IMR-90 (cell line): ENCODE results near the gene PSKH1. TPM values are rescaled to one million over a fixed set of nuclear protein-coding genes. Genes with fewer than 3 reads are reported as not detected.

Experiments
- ATAC-seq: fragments of 200-7000 bp; cut with Tn5 transposase; 2 replicates; pipeline ENCODE4 v1.9.1; 2020; ENCODE audit warnings: low read depth, mild to moderate bottlenecking, moderate library complexity
- BruUV-seq: library from RNA; stranded (reverse); fragments of 400-500 nt; replicated peaks from 2 replicates; lab custom pipeline; 2021; lab: Mats Ljungman, UMichigan
- CTCF ChIA-PET: fragments of 300-600 bp; formaldehyde crosslinking; extraction: SDS; loops from one replicate; lab custom pipeline; 2021; ENCODE audit warnings: antibody characterized with exemption; lab: Yijun Ruan, JAX
- POLR2A ChIA-PET: fragments of 300-600 bp; sonication (Branson Sonifier 250); formaldehyde crosslinking; loops from one replicate; lab custom pipeline; 2022; ENCODE audit warnings: antibody characterized with exemption; ENCODE audit not compliant: unreplicated experiment; lab: Charles Lee
- DNase-seq: peaks from one replicate; pipeline ENCODE4 v3.0.0; 2013
- H2AFZ ChIP-seq: replicated peaks from 2 replicates; pipeline ENCODE3; 2013; ENCODE audit warnings: low read length, mild to moderate bottlenecking; ENCODE audit not compliant: poor library complexity
- H2AK5ac ChIP-seq: 2 replicates; pipeline ENCODE4 v1.6.1; 2013; ENCODE audit warnings: low read depth, low read length, inconsistent platforms
- H2AK9ac ChIP-seq: replicated peaks from 2 replicates; pipeline ENCODE3; 2013; ENCODE audit warnings: mild to moderate bottlenecking, low read depth, low read length, moderate library complexity; ENCODE audit not compliant: poor library complexity
- H2BK120ac ChIP-seq: 2 replicates; pipeline ENCODE4 v1.6.1; 2013; ENCODE audit warnings: low read depth, low read length, inconsistent platforms
- H2BK15ac ChIP-seq: 3 replicates; pipeline ENCODE4 v1.6.1; 2013; ENCODE audit warnings: low read depth, low read length, inconsistent platforms
- H2BK20ac ChIP-seq: 2 replicates; pipeline ENCODE4 v1.6.1; 2013; ENCODE audit warnings: low read depth, mild to moderate bottlenecking, inconsistent platforms, low read length, moderate library complexity
- H2BK5ac ChIP-seq: 2 replicates; pipeline ENCODE4 v1.6.1; 2013; ENCODE audit warnings: mild to moderate bottlenecking, low read depth, low read length, inconsistent platforms; ENCODE audit not compliant: poor library complexity, severe bottlenecking
- H3K14ac ChIP-seq: replicated peaks from 2 replicates; pipeline ENCODE4 v1.6.1; 2013; ENCODE audit warnings: low read depth, low read length, inconsistent platforms
- H3K18ac ChIP-seq: 2 replicates; pipeline ENCODE4 v1.6.1; 2013; ENCODE audit warnings: low read depth, low read length, control low read depth
- H3K23ac ChIP-seq: 2 replicates; pipeline ENCODE4 v1.6.1; 2013; ENCODE audit warnings: low read depth, low read length, inconsistent platforms
- H3K27ac ChIP-seq: 2 replicates; pipeline ENCODE4 v1.5.1; 2013; ENCODE audit warnings: mild to moderate bottlenecking, control low read depth, low read length; ENCODE audit not compliant: insufficient read depth
- H3K27me3 ChIP-seq: 2 replicates; pipeline ENCODE4 v1.6.1; 2013; ENCODE audit warnings: low read length; ENCODE audit not compliant: control insufficient read depth, insufficient read depth
- H3K36me3 ChIP-seq: 2 replicates; pipeline ENCODE4 v1.6.1; 2013; ENCODE audit warnings: low read length, mixed read lengths; ENCODE audit not compliant: control insufficient read depth, insufficient read depth
- H3K4ac ChIP-seq: 2 replicates; pipeline ENCODE4 v1.6.1; 2013; ENCODE audit warnings: low read depth, low read length, inconsistent platforms
- H3K4me1 ChIP-seq: 2 replicates; pipeline ENCODE4 v1.6.1; 2013; ENCODE audit warnings: low read length, mixed read lengths; ENCODE audit not compliant: control insufficient read depth, insufficient read depth
- H3K4me2 ChIP-seq: 2 replicates; pipeline ENCODE4 v1.6.1; 2013; ENCODE audit warnings: low read depth, mild to moderate bottlenecking, control low read depth, low read length, moderate library complexity
- H3K4me3 ChIP-seq: 2 replicates; pipeline ENCODE4 v1.5.1; 2013; ENCODE audit warnings: low read depth, mild to moderate bottlenecking, control low read depth, low read length, moderate library complexity; ENCODE audit not compliant: insufficient read depth
- H3K56ac ChIP-seq: 2 replicates; pipeline ENCODE4 v1.6.1; 2013; ENCODE audit warnings: low read length, inconsistent platforms; ENCODE audit not compliant: insufficient read depth; ENCODE audit errors: extremely low read depth
- H3K79me1 ChIP-seq, 2 experiments: 2 replicates each; pipeline ENCODE4 v1.6.1; 2013; ENCODE audit warnings: low read length in 2 of 2, inconsistent platforms in 1 of 2, low read depth in 1 of 2
- H3K9ac ChIP-seq: 2 replicates; pipeline ENCODE4 v1.6.1; 2013; ENCODE audit warnings: low read depth, low read length, control low read depth
- H3K9me1 ChIP-seq: 2 replicates; pipeline ENCODE4 v1.6.1; 2013; ENCODE audit warnings: low read length, inconsistent platforms; ENCODE audit not compliant: insufficient read depth
- H3K9me3 ChIP-seq: 2 replicates; pipeline ENCODE4 v1.6.1; 2013; ENCODE audit warnings: low read length; ENCODE audit not compliant: control insufficient read depth, insufficient read depth
- H4K20me1 ChIP-seq: 2 replicates; pipeline ENCODE4 v1.6.1; 2013; ENCODE audit warnings: low read length, inconsistent platforms; ENCODE audit not compliant: insufficient read depth
- H4K5ac ChIP-seq: 2 replicates; pipeline ENCODE4 v1.6.1; 2013; ENCODE audit warnings: mild to moderate bottlenecking, low read depth, low read length, control low read depth
- H4K8ac ChIP-seq, 2 experiments: 2 replicates each; pipeline ENCODE4 v1.6.1; 2013; ENCODE audit warnings: low read depth in 2 of 2, low read length in 2 of 2, control low read depth in 1 of 2, inconsistent platforms in 1 of 2
- H4K91ac ChIP-seq: 2 replicates; pipeline ENCODE4 v1.6.1; 2013; ENCODE audit warnings: low read depth, low read length, inconsistent platforms; ENCODE audit not compliant: insufficient read depth
- BHLHE40 ChIP-seq: fragments of 150-350 bp; IDR thresholded peaks from 2 replicates; pipeline ENCODE4 v1.6.1; 2016; ENCODE audit warnings: mild to moderate bottlenecking, low read depth, low read length
- CHD1 ChIP-seq: IDR thresholded peaks from 2 replicates; pipeline ENCODE4 v1.6.1; 2012; ENCODE audit warnings: low read depth, low read length, improper control_type of control experiment
- CTCF ChIP-seq: conservative IDR thresholded peaks from 2 replicates; pipeline ENCODE4 v1.5.1; 2012; ENCODE audit warnings: mild to moderate bottlenecking, low read depth, low read length, improper control_type of control experiment
- ELK1 ChIP-seq: fragments of 150-350 bp; IDR thresholded peaks from 2 replicates; pipeline ENCODE4 v1.6.1; 2016; ENCODE audit warnings: low read depth, mild to moderate bottlenecking, low read length, moderate library complexity, borderline replicate concordance
- FOS ChIP-seq: fragments of 150-350 bp; IDR thresholded peaks from 2 replicates; pipeline ENCODE4 v1.6.1; 2016; ENCODE audit warnings: low read depth, low read length
- MAFK ChIP-seq: IDR thresholded peaks from 2 replicates; pipeline ENCODE4 v1.6.1; 2012; ENCODE audit warnings: low read depth, low read length, improper control_type of control experiment
- MAZ ChIP-seq: IDR thresholded peaks from 2 replicates; pipeline ENCODE4 v1.6.1; 2012; ENCODE audit warnings: low read depth, mild to moderate bottlenecking, low read length, improper control_type of control experiment, moderate library complexity, borderline replicate concordance
- NFE2L2 ChIP-seq: fragments of 150-350 bp; IDR thresholded peaks from 2 replicates; pipeline ENCODE4 v1.6.1; 2016; ENCODE audit warnings: low read depth, mild to moderate bottlenecking, low read length
- POLR2A ChIP-seq: IDR thresholded peaks from 2 replicates; pipeline ENCODE4 v1.6.1; 2012; ENCODE audit warnings: mild to moderate bottlenecking, low read depth, low read length
- RCOR1 ChIP-seq: IDR thresholded peaks from 2 replicates; pipeline ENCODE4 v1.6.1; 2012; ENCODE audit warnings: mild to moderate bottlenecking, low read length, improper control_type of control experiment; ENCODE audit not compliant: insufficient replicate concordance
- RFX5 ChIP-seq: IDR thresholded peaks from 2 replicates; pipeline ENCODE4 v1.8.0; 2012; ENCODE audit warnings: low read depth, mild to moderate bottlenecking, low read length, moderate library complexity
- SMC3 ChIP-seq: fragments of 150-350 bp; IDR thresholded peaks from 2 replicates; pipeline ENCODE4 v1.6.1; 2016; ENCODE audit warnings: low read depth, mild to moderate bottlenecking, antibody characterized with exemption, low read length, moderate library complexity
- USF2 ChIP-seq: fragments of 150-350 bp; IDR thresholded peaks from 2 replicates; pipeline ENCODE4 v1.6.1; 2017; ENCODE audit warnings: mild to moderate bottlenecking, antibody characterized with exemption, low read length, low read depth
- WGBS, 2 experiments: methylation state at CpG; one replicate each; pipeline versions ENCODE4 v1.1.5 to v1.1.7; 2013; ENCODE audit warnings: missing lambda C conversion rate in 2 of 2; ENCODE audit not compliant: insufficient read length in 1 of 2; ENCODE audit errors: extremely low coverage in 2 of 2; 5-methylcytosine and 5-hydroxymethylcytosine counted together
- dilution Hi-C: fragments of 300-500 bp; cut with HindIII; formaldehyde crosslinking; loops from one replicate; pipeline ENCODE4 v1.14.3; 2018; ENCODE audit warnings: low sequenced_read_pairs; ENCODE audit not compliant: unreplicated experiment
- in situ Hi-C: fragments of 300-500 bp; cut with MboI; formaldehyde crosslinking; loops from 3 replicates; pipeline ENCODE4 v1.14.3; 2019; ENCODE audit warnings: low sequenced_read_pairs, inconsistent platforms, mixed read lengths
- intact Hi-C: fragments of 100-400 bp; cut with micrococcal nuclease; formaldehyde crosslinking; loops from 2 replicates; pipeline ENCODE4 v1.10.0; 2022
- polyA plus RNA-seq, 3 experiments: library from polyadenylated mRNA; depleted of rRNA; stranded (reverse); fragments of >200 nt; gene quantifications; 2 replicates each; pipeline ENCODE4 v1.2.3, GENCODE V29; 2012; ENCODE audit warnings: low replicate concordance in 1 of 3
- total RNA-seq: library from RNA; depleted of rRNA; stranded (reverse); fragments of >200 nt; gene quantifications from 2 replicates; pipeline ENCODE4 v1.2.3, GENCODE V29; 2012

Gene PSKH1
- total and polyA plus RNA-seq, 2 of the 4 experiments (the other 2 are of a cell fraction) = 11.5 to 26.7 TPM

- Histone ChIP-seq H3K4ac (peak overlapping the region; percentile 58; the same call in 1 of the 2 replicates), H3K4me2 (no peak overlapping the region), H3K9me1 (peaks cover 57% of the 10 kb centered on the region), H2AK5ac (peak overlapping the region; percentile 68), H2BK15ac (no peak overlapping the region), H3K27ac (no peak overlapping the region), H3K79me1 (peaks cover 55 to 73% of the 10 kb centered on the region in 2 experiments), H3K23ac (peak overlapping the region; percentile 84), H3K14ac (peak overlapping the region; percentile 37), H3K4me1 (peaks cover 20% of the 10 kb centered on the region), H4K91ac (no peak overlapping the region), H4K20me1 (peaks cover 82% of the 10 kb centered on the region), H3K4me3 (no peak overlapping the region), H3K56ac (no peak overlapping the region), H3K9me3 (no peaks in the 10 kb centered on the region), H4K5ac (no peak overlapping the region), H2BK120ac (no peak overlapping the region), H3K9ac (no peak overlapping the region), H2BK5ac (peak overlapping the region; percentile 4), H2AK9ac (peak overlapping the region; percentile 42), H3K36me3 (peaks cover 26% of the 10 kb centered on the region), H3K18ac (no peak overlapping the region), H3K27me3 (no peaks in the 10 kb centered on the region), H2BK20ac (no peak overlapping the region), H4K8ac (peak overlapping the region in 1 of 2 experiments; percentile 16; a peak in 1 of 4 replicates), H2AFZ (no peak overlapping the region)
- POLR2A ChIA-PET = no interaction called here
- DNase-seq (peak; percentile 45), ATAC-seq (peak; percentile 46)
- CTCF ChIA-PET = interaction anchor here (1.2 to 1.8 kb wide), 2 partner anchors 20 to 46 kb away, joined by 3 to 5 read pairs; no protein-coding TSS in a partner anchor
- no TSS peak for BruUV-seq
- dilution Hi-C loops (no loop called here), in situ Hi-C loops (no loop called here), intact Hi-C loops (no loop called here)
- no peak for TF ChIP-seq CTCF
- TF ChIP-seq BHLHE40 = no peak
- TF ChIP-seq RCOR1 = no peak
- no peak for TF ChIP-seq ELK1
- no peak for TF ChIP-seq USF2
- no peak for TF ChIP-seq POLR2A
- no peak for TF ChIP-seq FOS
- no peak for TF ChIP-seq NFE2L2
- no peak for TF ChIP-seq MAFK
- no peak for TF ChIP-seq CHD1
- TF ChIP-seq MAZ = no peak
- TF ChIP-seq SMC3 = no peak
- no peak for TF ChIP-seq RFX5
- 92% methylated on average over 4 of the region's 11 CpGs; no CpG with 5 or more reads in 1 of the 2 experiments for WGBS, 2 experiments
Measured at GRCh38 chr16:67862623-67863583, 30.2 kb upstream of the PSKH1 start.
